HG03064 (cell line): ENCODE data around the gene DPH6.

Experiments
- ATAC-seq: cut with Tn5 transposase; IDR thresholded peaks from one replicate; pipeline ENCODE4 v1.9.1; 2021; ENCODE audit warnings: low read depth; ENCODE audit not compliant: unreplicated experiment

DPH6 gene

DNA sequence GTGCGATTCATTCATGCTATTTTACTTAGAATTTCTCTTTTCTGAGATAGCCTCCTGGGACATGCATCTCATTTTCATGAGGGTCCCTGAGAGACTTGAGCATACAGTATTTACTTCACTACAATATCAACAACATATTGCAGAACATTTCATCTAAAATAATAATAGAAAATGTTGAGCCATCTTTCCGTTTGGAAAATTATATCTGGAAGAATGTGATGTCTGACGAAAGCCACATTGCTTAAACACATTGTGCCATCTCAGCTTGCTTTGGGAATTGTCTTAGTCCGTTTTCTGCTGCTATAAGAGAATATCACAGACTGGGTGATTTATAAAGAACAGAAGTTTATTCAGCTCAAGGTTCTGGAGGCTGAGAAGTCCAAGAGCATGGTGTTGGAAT, 55.5 kb downstream of the DPH6 start:
- no peak for ATAC-seq

DNA sequence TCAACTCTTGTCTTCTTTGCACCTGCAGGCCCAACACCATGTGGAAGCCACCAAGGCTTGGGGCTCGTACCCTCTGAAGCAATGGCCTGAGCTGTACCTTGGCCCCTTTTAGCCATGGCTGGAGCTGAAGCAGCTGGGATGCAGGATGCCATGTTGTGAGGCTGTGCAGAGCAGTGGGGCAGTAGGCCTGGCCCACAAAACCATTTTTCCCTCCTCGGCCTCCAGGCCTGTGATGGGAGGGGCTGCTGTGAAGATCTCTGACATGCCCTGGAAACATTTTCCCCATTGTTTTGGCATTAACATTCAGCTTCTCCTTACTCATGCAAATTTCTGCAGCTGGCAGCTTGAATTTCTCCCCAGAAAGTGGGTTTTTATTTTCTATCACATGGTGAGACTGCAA, 58.5 kb downstream of the DPH6 start:
- ATAC-seq = no peak

DNA sequence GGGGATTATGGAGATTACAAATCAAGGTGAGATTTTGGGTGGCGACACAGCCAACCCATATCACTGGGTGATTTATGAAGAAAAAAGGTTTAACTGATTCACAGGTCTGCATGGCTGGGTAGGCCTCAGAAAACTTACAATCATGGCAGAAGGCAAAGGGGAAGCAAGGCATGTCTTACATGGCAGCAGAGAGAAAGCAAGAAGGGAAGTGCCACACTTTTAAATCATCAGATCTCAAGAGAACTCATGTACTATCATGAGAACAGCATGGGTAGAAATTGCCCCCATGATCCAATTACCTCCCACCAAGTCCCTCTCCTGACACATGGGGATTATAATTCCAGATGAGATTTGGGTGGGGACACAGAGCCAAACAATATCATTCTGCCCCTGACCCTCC, 59.7 kb downstream of the DPH6 start:
- no peak for ATAC-seq

DNA sequence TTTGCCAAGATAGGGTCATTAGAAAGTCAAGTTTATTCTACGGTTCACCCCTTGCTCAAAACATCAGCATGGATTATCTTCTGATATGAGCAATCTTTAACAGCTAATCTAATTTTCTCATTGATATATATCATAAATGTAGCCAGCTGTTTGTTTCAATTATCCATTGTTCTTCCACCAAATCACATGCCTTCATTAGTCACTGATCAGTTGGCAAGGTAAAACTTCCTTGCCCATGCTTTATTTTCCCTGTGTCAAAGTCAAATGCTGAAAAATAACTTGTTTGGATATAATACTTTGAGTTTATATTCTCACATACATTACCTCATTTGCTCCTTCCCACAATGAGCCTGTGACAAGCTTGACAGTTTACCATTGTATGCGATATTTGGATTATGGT, 60.6 kb downstream of the DPH6 start:
- no peak for ATAC-seq

DNA sequence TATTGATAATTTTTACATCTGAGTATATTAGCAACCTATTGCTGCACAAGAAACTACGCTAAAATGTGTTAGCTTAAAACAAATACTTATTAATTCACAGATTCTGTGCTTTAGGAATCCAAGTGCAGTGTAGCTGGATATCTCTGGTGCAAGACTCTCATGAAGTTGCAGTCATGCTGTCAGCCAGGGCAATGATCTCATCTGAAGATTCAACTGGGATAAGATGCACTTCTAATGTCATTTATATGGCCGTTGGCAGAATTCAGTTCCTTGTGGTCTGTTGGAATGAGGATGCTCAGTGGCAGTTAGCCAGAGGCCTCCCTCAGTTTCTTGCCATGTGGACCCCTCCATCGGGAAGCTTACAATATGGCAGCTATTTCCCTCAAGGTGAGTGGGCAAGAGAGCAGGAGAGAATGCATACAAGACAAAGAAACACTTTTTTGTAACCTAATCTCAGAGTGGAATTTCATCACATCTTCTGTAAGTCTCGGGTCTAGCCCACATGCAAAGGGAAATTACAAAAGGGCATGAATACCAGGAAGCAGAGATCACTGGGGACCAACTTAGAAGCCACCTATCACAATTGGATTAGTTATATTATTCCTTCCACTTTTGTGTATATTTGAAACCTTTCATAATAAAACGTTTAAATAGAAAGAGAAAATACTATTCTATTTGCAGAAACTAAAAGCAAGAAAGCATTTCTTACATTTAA, 61.6 kb downstream of the DPH6 start:
- no peak for ATAC-seq

DNA sequence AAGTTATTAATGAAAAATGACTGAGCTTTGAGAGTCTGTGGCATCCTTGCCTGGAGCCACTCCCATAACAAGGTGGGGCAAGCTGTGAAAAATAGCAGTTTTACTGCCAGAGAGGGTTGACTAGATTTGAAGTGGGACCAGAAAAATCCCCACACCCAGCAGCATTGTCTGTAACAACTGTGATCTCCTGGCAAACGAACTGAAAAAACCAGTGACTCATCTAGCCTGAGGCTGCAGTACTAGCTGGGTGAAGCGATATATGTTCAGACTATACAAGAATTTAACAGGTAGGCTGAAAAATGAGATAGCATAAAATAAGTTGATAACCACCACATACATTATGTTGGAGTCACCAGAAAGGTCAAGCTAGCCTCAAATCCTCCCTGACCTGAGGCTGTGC, 64.0 kb downstream of the DPH6 start:
- ATAC-seq = no peak

DNA sequence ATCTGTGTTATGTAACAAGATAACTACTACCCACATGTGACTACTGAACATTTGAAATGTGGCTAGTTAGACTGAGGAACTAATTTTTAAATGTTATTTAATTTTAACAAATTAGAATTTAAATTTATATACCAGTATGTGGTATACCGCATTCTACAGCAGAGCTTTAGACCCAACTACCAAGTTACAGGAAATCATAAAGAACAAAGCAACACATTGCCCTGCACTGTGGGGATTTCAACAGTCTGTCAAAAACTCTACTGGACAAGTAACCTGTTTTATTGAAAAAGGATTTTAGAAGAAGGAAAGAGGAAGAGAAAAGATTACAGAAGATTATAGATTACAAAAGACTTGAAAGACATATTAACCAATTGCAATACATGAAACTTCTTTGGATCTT, 64.9 kb downstream of the DPH6 start:
- ATAC-seq = no peak

DNA sequence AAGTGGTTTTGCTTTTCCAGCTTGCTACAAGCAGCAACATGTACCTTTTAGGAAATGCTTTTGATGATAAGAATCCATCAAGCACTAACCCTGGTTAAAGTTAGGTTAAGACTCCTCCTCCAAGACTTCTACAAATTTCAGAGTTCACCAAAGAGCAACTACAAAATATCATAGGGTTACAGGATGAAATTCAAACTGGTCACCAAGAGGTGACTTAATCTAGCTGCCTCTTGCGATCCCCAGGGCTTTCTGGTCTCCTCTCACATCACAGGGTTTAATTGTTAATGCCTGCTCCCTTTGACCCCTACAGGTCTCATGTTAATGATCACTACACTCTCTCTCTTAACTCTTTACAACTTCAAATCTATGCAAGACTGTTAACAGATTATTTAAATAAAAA, 66.5 kb downstream of the DPH6 start:
- no peak for ATAC-seq

DNA sequence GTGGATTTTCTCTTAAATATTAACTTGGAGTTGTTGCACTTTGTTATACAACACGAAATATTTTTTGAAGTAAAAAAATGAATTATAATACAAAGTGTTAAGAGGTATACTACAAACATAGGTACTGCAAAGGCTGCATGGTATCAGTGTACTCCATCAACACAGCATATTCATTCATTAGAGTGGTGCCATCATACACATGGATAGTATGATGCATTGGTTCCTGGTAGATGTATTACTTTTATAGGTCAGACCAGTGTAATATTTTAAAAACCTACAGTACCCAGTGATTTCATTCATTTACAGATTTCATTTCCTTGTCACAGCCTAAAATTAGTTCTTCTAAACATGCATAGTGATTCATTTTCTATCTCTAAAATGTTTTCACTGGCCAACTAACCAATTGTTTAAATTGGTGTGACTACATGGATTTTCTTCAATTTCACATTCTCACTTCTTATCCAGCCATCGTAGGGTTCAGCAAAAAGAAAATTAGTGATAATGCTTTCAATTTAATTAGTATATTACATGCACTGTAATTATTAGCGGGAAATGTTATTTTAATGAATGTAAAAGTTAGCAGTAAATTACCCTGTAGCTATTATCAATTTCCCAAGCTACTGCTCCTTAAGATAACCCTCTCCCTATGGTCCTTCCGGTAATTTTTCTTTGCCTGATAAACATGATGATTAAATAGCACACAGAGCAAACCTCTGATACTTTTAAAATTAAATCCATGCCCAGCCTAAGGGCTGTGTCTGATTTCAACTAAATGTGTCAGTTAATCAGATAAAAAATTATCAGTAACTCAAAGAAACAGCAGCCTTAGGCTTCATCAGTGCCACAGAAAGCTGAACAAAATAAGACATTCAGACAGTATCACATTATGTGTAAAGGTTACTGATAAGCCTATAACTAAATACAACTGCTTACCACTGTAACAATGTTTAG, 68.4 kb downstream of the DPH6 start:
- ATAC-seq = no peak

DNA sequence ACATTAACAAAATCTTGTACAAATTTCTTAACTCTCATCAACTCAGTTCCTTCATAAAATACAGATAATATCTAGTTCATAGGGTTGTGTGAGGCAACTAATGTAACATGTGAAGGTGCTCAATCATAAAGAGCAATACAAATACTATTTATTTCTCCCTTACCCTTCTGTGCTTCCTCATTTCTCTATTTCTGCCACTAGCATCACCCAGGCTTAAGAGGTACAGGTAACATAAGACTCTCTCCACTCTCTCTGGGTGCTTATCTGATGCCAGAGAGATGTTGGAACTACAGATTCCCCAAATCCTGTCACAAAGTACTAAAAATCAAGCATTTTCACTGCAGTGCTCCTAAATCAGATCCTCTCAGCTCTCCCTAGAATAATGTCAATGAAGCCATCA, 74.9 kb downstream of the DPH6 start:
- no peak for ATAC-seq

DNA sequence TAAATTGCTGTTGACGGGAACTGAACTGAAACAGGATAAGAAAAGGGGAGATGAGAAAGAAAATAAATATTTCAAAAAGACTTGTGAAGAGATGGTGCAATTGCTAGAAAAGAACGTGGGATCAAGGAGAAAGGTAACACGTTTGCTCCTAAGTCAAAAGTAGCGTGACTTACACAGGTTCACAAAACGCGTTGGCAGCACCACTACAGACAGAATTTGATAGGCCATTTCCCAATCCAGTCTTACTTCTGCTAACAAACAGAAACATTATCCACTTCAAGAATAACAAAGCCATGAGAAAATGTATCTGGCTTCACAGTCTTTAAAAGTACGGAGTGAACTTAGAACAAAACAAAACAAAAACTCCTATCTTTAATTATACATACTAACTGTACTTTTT, 75.5 kb downstream of the DPH6 start:
- ATAC-seq = no peak

DNA sequence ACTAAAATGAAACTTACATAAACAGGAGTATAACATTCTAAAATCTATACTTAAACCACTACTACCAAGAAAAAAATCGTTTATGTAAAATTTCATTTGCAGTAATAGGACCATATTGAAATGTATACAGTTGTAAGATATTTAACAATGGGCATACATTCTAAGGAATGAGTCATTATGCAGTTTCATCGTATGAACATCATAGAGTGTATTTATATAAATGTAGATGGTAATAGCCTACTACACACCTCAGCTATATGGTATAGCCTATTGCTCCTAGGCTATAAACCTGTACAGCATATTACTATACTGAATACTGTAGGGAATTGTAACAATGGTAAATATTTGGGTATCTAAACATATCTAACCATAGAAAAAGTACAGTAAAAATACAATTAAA, 79.5 kb downstream of the DPH6 start:
- no peak for ATAC-seq

DNA sequence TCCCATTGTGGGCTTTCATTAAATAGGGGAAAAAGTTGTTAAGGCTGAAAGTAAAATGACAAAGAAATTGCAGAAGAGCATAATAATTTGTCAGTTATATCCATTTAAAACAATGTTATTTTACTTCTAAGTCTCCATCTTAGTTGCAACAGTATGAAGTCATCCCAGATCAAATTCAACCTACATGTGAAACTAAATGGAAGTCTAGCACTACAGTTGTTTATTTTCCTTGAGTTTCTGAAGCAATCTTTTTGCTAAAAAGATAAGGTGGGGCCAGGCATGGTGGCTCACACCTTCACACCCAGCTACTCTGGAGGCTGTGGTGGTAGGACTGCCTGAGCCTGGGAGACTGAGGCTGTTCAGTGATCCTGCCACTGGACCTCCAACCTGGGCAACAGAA, 80.2 kb downstream of the DPH6 start:
- no peak for ATAC-seq

DNA sequence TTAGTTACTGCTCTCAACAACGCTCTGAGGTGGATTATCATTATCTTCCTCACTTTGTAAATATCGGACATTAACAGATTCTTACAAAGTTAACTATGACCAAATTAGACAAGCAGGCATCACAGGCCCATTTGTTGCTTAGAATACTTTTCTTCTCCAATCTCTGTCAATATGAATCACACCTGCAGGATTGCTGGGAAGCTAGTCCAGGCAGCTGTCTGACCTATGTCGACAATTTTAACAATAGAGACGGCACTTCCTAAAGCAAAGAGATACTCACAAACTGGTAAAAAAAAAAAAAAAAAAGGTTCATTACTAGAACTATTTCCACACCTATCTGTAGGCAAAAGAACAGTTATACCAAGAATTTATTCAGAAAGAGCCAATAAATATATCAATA, 85.3 kb downstream of the DPH6 start:
- ATAC-seq = no peak

DNA sequence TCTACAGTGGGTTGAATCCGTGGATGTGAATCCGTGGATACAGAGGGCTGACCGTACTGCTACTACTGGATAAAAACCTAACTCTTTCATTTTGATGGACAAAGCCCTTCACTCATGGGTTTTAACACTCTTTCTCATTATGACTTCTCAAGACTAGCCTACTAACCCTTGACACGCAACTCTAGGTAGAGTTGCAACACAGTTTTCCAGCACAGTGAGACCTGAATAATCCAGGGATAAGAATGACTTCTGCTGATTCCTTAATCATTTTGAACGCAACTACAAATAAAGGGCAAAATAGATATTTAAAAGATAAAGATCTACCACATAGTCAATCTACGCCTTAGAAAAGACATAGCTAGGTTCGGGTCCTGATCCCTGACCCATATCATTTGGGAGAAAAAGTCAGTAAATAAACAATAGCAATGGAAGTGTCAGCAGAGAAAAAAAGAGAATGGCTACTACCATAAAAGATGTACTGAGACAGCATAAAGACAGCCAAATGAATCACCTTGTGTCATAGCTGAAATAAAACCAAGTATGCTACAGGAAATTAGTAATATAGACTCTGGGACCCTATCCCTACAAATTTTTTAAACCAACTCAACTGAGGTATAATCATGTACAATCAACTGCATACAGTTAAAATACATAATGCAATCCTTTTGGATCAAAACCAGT, 87.6 kb downstream of the DPH6 start:
- ATAC-seq = no peak

DNA sequence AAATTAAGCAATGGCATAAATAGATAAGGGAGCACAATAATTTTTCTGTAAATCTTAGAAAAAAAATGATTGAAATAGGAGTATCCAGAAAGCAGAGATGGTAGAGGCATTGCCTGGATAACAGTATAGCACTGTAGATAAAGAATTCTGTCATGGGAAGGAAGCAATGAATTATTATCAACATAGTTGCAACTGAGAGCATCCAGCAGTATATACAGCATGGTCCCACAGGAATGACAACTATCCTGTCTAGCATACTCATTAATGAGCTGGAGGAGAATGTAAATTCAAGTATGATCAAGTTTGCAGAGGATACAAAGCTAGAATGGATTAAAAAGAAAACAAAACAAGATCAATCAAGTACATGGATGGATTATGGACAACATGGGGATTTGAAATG, 90.8 kb downstream of the DPH6 start:
- no peak for ATAC-seq

DNA sequence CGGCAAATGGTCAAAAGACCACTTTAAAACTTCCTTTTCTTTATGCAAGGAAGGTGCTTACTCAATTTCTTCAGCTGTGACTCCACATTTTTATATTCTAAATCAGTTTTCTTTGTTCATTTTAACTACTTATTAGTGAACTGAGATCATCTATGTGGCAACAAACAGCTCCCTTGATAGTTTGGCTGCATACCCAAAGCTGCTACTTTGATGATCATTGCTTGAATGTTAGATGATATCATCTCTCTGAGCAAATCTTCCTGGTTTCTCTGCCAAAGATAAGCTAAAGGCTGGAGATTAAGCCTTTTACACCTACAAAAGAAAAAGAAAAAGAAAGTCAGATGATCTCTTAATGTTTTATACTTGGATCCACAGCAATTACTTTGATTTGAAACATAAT, 95.5 kb downstream of the DPH6 start:
- ATAC-seq = no peak

DNA sequence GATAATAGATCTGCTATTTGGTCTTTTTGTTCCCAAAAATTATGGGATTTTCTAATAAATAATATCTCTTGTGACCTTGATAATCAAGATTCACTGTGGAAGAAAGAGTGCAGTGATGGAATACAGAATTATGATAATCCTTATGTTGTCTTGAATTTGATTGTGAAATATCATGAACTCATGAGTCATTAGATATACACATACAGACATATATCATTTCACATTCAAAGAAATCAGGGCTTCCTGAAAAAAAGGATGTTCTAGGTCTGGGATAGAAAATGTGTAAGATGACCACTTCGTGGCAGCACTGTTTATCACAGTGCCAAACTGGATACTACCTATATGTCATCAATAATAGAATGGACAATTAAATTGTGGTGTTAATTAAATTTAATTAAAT, 97.7 kb downstream of the DPH6 start:
- no peak for ATAC-seq

DNA sequence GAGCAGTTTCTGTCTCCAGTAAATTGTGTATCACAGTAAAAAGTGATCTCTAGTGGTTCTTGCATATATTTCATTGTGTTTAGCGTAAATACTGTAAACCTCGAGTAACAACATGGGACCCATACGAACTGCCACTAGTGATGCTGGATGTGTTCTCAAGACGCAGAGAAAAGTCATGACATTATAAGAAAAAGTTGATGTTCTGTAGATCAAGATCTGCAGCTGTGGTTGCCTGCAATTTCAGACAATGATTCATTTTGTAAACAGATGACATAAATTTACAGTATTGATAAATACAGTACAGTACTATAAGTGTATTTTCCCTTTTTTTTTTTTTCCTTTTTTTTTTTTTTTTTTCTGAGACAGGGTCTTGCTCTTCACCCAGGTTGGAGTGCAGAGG, 100.1 kb downstream of the DPH6 start:
- ATAC-seq = no peak

DNA sequence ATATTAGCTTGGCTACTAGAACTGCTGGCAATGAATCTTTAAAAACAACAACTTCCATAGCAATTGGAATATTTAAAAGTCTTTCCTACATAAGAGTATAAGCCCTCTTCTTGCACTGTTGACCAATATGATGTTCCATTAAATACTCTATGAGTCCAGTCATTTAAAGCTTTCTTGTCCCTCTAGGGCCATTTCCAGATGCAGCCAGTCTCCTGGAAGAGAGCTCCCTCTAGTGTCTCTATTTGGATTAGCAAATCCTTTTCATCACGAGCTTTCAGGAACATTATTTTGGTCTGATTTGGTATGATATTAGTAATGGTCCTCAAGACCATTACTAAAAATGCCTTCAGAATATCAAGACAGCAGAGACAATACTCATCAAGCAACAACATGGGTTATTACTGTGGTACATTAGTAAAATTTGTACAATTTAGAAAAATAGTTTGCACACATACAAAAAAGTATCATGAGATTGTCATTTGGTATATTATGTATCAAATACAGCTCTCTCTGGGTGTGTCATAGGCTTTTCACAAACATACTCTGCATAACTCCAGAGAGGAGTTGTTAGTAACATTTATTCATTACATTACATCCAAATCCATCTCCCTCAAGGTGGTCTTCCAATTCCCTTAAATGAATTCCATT, 101.3 kb downstream of the DPH6 start:
- no peak for ATAC-seq

DNA sequence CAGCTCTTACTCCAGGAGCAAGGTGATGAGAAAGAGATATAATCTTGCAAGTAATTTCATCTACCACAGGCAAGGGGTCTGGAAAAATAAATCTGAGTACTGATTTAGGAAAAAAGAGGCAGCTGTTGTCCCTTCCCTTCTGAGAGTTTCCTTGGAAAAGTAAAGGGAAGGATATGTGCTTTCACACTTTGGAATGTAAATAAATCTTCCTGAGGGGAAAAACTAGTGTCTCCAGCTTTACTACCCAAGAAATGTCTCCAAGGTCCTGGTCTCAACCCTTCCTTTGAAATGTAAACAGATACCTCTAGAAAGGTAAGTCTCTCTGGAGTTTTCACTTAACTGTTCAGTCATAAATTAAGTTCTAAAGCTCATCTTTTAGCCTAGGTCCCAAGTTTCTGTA, 102.6 kb downstream of the DPH6 start:
- ATAC-seq = no peak
